ENCODE measurements around the gene SLC5A7. TPM values are rescaled to one million over a fixed set of nuclear protein-coding genes. Genes with fewer than 3 reads are reported as not detected.

The SLC5A7 gene
- total RNA-seq, 4 donors from 2014 or later = not detected

DNA sequence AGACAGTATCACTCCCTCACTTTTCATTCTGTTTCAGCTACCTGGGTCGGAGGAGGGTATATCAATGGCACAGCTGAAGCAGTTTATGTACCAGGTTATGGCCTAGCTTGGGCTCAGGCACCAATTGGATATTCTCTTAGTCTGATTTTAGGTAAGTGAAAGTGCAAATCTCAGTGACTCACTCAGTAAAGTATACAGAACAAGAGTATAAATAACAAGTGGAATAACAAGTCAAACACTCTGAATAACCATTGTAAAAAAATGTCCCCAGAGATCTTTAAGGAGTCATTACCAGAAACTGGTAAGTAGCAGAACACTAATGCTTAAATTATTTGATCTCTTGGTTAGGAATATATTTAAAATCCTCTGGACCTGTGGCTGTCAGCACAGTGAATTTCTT lies 5.7 kb downstream of the SLC5A7 start:
- TF ChIP-seq, protein P1, sequence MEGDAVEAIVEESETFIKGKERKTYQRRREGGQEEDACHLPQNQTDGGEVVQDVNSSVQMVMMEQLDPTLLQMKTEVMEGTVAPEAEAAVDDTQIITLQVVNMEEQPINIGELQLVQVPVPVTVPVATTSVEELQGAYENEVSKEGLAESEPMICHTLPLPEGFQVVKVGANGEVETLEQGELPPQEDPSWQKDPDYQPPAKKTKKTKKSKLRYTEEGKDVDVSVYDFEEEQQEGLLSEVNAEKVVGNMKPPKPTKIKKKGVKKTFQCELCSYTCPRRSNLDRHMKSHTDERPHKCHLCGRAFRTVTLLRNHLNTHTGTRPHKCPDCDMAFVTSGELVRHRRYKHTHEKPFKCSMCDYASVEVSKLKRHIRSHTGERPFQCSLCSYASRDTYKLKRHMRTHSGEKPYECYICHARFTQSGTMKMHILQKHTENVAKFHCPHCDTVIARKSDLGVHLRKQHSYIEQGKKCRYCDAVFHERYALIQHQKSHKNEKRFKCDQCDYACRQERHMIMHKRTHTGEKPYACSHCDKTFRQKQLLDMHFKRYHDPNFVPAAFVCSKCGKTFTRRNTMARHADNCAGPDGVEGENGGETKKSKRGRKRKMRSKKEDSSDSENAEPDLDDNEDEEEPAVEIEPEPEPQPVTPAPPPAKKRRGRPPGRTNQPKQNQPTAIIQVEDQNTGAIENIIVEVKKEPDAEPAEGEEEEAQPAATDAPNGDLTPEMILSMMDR (IDR thresholded peaks at IDR 0.05) = no peak
- no peak for DNase-seq (ENCODE audit: low spot score)
- ATAC-seq (ENCODE audit: low FRiP score) = no peak

DNA sequence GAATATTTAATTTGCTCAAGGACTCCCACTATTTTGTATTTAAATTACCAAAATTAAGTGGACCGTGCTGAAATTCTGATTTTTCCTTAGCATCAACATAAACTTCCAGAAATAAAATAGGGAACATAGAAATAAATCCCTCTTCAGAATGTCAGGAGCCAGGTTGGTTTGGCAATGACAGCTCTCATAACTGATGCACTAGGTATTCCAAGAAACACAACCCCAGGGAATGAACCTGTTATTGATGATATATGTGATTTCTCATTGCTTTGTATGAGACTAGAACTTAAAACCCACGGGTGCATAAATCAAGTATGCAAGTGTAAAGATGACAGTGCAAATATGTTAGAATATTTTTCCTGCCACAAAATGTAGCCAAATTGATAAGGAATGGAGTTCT lies 12.8 kb downstream of the SLC5A7 start:
- ATAC-seq (ENCODE audit: low FRiP score) (no peak), DNase-seq (ENCODE audit: low spot score) (no peak)
- TF ChIP-seq, protein P1 (IDR thresholded peaks at IDR 0.05) = no peak

DNA sequence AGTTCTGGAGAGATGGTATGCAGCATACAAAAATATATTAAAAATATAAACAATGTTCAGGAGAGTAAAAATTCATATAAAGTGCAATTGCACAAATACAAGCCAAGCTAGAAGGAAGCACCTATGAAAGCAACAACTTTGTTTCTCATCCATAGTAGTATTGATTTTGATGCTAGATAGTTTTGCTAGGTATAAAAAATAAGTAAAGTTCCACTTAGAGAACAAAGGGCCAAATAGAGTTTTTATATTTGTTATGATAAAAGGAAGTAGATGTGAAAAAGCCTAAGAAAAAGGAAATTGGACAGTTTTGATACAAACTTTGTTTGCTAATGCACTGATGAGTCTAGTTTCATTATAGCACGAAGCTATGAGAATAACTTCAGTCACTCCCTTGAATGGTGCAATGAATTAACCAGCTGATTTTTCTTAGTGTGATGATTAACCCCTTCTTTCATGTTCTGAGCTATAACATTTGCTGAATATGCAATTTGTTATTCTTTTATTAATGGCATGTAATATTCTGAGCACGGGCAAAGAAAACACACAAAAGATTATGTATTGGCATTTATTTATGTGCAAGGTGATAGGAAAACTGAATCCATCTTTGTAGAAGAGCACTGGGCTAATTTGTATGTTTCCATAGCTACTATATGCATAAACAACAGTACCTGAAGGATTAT lies 24.7 kb downstream of the SLC5A7 start:
- DNase-seq (ENCODE audit: low spot score) = no peak
- ATAC-seq (ENCODE audit: low FRiP score) = no peak
- TF ChIP-seq, protein P1 (IDR thresholded peaks at IDR 0.05) = no peak

DNA sequence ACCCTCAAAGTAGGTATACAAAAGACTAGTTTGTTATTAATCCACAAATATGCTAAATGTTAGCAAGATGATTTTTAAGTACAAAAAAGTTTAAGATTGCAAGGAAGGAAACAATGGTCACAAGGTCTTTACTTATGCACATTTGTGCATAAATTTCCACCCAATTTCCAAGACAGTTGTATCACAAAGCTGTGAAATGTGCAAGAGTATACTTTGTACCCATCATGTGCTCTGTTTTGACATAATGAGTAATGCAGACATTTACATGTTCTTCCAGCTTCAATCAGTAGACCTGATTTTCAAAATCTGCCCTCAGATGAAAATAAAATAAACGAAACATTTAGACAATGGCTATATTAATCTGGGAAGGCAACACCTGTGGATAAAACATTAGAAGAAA lies 27.0 kb downstream of the SLC5A7 start:
- TF ChIP-seq, protein P1 (IDR thresholded peaks at IDR 0.05) = no peak
- no peak for DNase-seq (ENCODE audit: low spot score)
- no peak for ATAC-seq (ENCODE audit: low FRiP score)

DNA sequence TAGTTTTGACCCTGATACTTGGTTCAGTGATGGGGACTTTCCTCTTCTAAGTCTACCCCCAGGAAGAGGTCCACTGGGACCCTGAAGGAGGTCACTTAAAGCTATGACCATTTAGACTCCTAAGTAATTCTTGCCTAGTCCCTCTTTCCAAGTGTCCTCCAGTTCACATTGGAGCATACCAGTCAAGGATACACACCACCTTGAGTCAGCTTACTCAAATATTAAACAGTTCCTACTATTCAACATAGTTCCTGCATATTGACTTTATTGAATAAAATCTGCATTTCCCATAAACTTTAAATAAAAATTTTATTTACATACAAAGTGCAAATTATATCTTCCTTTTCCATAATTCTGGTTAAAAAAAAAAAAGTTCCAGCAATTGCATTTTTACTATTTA lies 36.3 kb downstream of the SLC5A7 start:
- ATAC-seq (ENCODE audit: low FRiP score) (no peak), DNase-seq (ENCODE audit: low spot score) (no peak)
- TF ChIP-seq, protein P1 (IDR thresholded peaks at IDR 0.05) = no peak

DNA sequence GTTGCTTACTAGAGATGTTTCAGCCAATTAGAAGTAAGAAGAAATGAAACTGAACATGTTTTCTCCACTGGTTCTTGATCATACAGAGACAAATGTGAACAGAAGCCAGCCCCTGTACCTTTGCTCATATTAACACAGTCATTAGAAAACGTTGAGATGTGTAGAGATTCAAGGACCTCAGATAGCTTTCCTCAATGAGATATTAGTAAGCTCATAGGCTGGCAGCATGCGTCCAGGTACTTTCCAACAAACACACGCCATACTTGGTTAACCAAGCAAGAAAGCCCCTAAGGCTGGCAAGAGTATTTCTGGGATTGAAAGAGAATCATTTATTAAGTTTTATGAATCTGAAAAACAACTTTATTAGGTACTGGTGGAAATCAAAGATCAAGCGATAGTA lies 37.5 kb downstream of the SLC5A7 start:
- TF ChIP-seq, protein P1 (IDR thresholded peaks at IDR 0.05) = no peak
- ATAC-seq (ENCODE audit: low FRiP score) (no peak), DNase-seq (ENCODE audit: low spot score) (no peak)

DNA sequence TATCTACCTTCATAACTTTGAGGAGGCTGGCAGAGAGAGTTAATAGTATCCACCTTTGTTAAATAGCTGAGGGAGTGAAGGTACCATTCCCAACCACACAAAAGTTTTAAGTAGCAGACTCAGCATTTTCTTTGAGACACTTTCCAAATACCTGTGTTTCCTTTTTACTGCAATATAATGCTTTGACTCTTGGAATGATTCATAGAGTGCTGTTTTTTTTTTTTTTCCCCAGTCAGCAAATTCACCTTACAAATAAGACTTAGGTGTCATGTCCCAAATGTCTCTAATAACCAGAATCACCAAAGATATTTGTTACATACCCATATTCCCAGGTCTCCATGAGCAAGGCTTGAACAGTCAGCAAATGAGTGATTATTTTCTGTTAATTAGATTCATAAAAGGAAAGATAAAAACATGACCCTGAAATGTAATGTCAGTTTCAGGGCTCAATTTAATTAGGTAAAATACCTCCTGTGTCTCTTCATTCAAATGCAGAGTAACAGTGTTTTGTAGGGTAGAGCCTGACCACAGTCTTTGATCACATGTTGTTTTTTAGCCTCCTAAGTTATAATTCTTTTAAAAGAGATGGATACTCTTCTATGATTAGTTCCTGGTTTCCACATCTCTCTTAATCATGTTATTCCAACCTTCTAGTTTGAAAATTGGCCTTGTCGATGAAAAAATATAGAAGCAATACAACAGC lies 39.9 kb downstream of the SLC5A7 start:
- TF ChIP-seq, protein P1 (IDR thresholded peaks at IDR 0.05) = no peak
- no peak for DNase-seq (ENCODE audit: low spot score)

More for the DNA sequence above, 39.9 kb downstream of the SLC5A7 start:
- no peak for ATAC-seq (ENCODE audit: low FRiP score)

Data from omental fat pad (tissue), 4 donors.